Measurements from ENCODE around the gene PDE2A. TPM values are rescaled to one million over a fixed set of nuclear protein-coding genes. Genes with fewer than 3 reads are reported as not detected.

The PDE2A gene
- total and polyA plus RNA-seq, 7 experiments from 2014 or later, result 0.97 to 9.0 (median 1.7) TPM; not detected in 2

DNA sequence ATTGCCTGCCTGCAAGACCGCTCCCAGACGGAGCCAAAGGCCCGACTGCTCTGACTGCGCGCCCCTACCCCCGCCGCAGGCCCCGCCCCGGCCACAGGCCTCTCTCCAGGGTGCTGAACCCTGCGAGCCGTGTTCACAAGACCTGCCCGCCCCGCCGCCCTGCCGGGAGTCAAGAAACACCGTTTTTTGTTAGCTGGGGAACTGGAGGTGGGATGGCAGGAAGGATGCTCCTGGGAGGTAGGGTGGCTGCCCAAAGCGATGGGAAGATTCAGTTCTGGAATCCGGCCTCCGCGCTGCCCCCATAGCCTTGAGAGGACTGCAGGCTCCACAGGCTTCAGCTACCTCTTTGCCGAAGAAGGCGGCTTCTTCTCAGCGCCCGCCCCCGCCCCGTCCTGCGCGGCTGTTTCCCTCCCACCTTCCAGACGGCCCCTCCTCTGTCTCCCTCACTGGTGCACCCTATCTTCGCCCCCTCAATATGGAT, 2.7 kb upstream of the PDE2A start:
- DNase-seq (peak; percentile 51 to 85 (median 70)), ATAC-seq (peak; percentile 78)
- Histone ChIP-seq H3K4me1 (ENCODE audit: control insufficient read depth in 2 of 2, insufficient read depth in 2 of 2, low read length in 2 of 2) (peaks cover 5% of the 10 kb centered on the region in 2 donors), H3K4me3 (ENCODE audit: low read length) (no peak overlapping the region), H3K9me3 (ENCODE audit: control insufficient read depth in 2 of 3, low read length in 3 of 3) (no peaks in the 10 kb centered on the region), H3K36me3 (ENCODE audit: control insufficient read depth in 2 of 3, insufficient read depth in 3 of 3, low read length in 3 of 3) (no peaks in the 10 kb centered on the region), H3K27ac (ENCODE audit: low read depth, low read length) (no peak overlapping the region), H3K27me3 (ENCODE audit: control insufficient read depth in 2 of 2, insufficient read depth in 2 of 2, low read length in 2 of 2) (peaks cover 9 to 12% of the 10 kb centered on the region in 2 donors)
- Mint-ChIP-seq H3K9me3 (peaks cover 0 to 6% (median 0%) of the 10 kb centered on the region in 11 donors), H3K27me3 (peaks cover 30 to 76% (median 32%) of the 10 kb centered on the region in 5 donors), H3K36me3 (no peaks in the 10 kb centered on the region), H3K4me1 (peaks cover 8 to 37% (median 26%) of the 10 kb centered on the region in 7 donors), H3K4me3 (peak overlapping the region in 1 of 10 donors; percentile 32), H3K27ac (no peak overlapping the region)
- ChIA-PET CTCF (no interaction called here), POLR2A (no interaction called here)
- intact Hi-C loops (cut with micrococcal nuclease), result no loop called here

DNA sequence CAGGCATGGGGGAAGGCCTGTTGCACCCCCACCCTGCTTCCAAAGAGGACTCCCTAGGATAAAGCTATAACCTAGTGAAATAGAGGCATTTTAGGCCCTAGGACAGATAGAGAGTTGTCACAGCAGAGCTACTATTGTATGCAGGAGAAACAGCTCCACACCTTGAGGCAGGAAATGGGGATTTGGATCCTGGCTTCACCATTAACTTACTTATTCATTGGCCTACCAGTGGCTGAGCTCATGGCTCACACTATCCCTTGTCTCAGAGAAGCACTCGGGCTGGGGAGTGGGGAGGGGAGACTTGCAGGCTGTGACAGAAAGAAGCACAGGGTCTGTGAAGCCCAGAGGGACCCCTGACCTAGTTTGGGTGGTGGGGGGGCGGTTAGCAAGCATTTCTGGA, 999 bp upstream of the PDE2A start:
- Mint-ChIP-seq H3K27me3 (peaks cover 41 to 89% (median 47%) of the 10 kb centered on the region in 5 donors), H3K27ac (no peak overlapping the region), H3K9me3 (peaks cover 0 to 8% (median 0%) of the 10 kb centered on the region in 11 donors), H3K4me1 (peaks cover 8 to 35% (median 24%) of the 10 kb centered on the region in 7 donors), H3K36me3 (no peaks in the 10 kb centered on the region), H3K4me3 (no peak overlapping the region)
- no peaks in the 10 kb centered on the region for H3K36me3 ChIP-seq (ENCODE audit: control insufficient read depth in 2 of 3, insufficient read depth in 3 of 3, low read length in 3 of 3)
- H3K27me3 ChIP-seq (ENCODE audit: control insufficient read depth in 2 of 2, insufficient read depth in 2 of 2, low read length in 2 of 2), result peaks cover 12 to 13% of the 10 kb centered on the region in 2 donors
- peaks cover 5% of the 10 kb centered on the region in 2 donors for H3K4me1 ChIP-seq (ENCODE audit: control insufficient read depth in 2 of 2, insufficient read depth in 2 of 2, low read length in 2 of 2)
- H3K9me3 ChIP-seq (ENCODE audit: control insufficient read depth in 2 of 3, low read length in 3 of 3), result no peaks in the 10 kb centered on the region
- no peak overlapping the region for H3K4me3 ChIP-seq (ENCODE audit: low read length)
- H3K27ac ChIP-seq (ENCODE audit: low read depth, low read length), result no peak overlapping the region
- intact Hi-C loops (cut with micrococcal nuclease), result no loop called here
- no peak for ATAC-seq
- DNase-seq, result no peak
- ChIA-PET CTCF (interaction anchor here (1.1 kb wide), 1 partner anchor 9 kb away, joined by 4 read pairs; no protein-coding TSS in a partner anchor), POLR2A (no interaction called here)

DNA sequence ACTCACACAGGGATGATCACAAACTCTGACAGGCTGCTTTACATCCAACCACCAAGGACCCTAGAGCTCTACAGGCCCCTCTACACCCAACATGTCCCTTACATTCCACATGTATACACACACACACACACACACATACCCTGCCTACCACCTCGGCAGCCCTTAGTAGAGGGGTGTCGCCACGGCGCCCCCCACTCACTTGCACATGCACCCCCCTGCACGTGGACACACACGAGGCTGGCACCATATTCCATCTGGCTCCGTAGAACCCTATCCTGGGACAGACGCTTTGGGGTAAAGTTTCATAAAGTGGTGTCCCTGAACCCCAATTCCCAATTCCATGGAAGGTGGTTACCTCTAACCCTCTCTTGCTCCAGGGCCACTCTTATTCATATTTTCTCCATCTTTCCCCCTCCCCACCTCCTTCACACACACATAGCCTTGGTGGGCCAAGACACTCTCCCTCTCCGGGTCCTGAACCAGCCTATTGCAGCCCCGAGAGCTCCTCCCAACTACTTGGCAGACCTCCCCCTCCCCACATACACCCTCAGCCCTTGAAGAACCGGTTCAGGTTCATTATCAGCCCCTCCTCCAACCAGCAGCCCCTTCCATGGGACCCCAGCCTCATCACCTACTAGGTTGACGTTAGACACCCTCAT, 809 bp downstream of the PDE2A start:
- ATAC-seq (no peak), DNase-seq (no peak)
- no peak overlapping the region for H3K4me3 ChIP-seq (ENCODE audit: low read length)
- POLR2A ChIA-PET, result no interaction called here
- peaks cover 12 to 22% of the 10 kb centered on the region in 2 donors for H3K27me3 ChIP-seq (ENCODE audit: control insufficient read depth in 2 of 2, insufficient read depth in 2 of 2, low read length in 2 of 2)
- no peak overlapping the region for H3K4me3 Mint-ChIP-seq
- peaks cover 11 to 35% (median 22%) of the 10 kb centered on the region in 7 donors for H3K4me1 Mint-ChIP-seq
- peaks cover 41 to 82% (median 57%) of the 10 kb centered on the region in 5 donors for H3K27me3 Mint-ChIP-seq
- no peaks in the 10 kb centered on the region for H3K36me3 Mint-ChIP-seq
- CTCF ChIA-PET, result no interaction called here
- H3K4me1 ChIP-seq (ENCODE audit: control insufficient read depth in 2 of 2, insufficient read depth in 2 of 2, low read length in 2 of 2), result peaks cover 5% of the 10 kb centered on the region in 2 donors
- no peak overlapping the region for H3K27ac Mint-ChIP-seq
- no peaks in the 10 kb centered on the region for H3K9me3 ChIP-seq (ENCODE audit: control insufficient read depth in 2 of 3, low read length in 3 of 3)
- peaks cover 0 to 11% (median 0%) of the 10 kb centered on the region in 11 donors for H3K9me3 Mint-ChIP-seq
- intact Hi-C loops (cut with micrococcal nuclease), result no loop called here
- H3K27ac ChIP-seq (ENCODE audit: low read depth, low read length), result no peak overlapping the region
- no peaks in the 10 kb centered on the region for H3K36me3 ChIP-seq (ENCODE audit: control insufficient read depth in 2 of 3, insufficient read depth in 3 of 3, low read length in 3 of 3)

DNA sequence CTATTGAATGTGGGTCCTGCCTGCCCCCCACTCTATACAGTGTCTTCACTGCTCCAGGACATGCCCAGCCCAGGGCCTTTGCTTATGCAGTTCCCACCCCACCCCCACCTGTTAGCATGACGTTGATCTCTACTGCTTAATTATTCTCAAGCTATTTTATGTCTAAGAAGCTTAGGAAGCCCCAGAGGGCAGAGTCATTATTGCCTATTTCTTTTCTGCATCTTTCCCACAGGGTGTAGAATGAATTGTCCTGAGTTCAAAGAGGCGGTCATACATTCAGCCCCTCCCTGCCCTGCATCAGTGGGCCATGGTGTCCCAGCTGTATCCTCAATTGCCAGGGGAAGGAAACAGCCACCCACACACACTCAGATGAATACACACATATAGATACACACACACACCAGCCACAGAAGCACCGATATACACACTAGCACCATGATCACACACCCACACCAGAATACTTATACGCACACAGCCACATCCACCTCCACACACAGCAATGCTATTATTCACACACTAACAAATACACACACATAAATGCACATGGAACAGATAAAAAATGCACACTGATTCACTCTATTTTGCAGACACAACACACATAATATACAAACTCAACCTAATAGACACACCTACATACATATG, 1.5 kb downstream of the PDE2A start:
- Histone ChIP-seq H3K4me3 (ENCODE audit: low read length) (no peak overlapping the region), H3K9me3 (ENCODE audit: control insufficient read depth in 2 of 3, low read length in 3 of 3) (peaks cover 0 to under 1% (median 0%) of the 10 kb centered on the region in 3 experiments), H3K27ac (ENCODE audit: low read depth, low read length) (no peak overlapping the region), H3K4me1 (ENCODE audit: control insufficient read depth in 2 of 2, insufficient read depth in 2 of 2, low read length in 2 of 2) (peaks cover 5% of the 10 kb centered on the region in 2 donors), H3K27me3 (ENCODE audit: control insufficient read depth in 2 of 2, insufficient read depth in 2 of 2, low read length in 2 of 2) (peaks cover 8 to 22% of the 10 kb centered on the region in 2 donors), H3K36me3 (ENCODE audit: control insufficient read depth in 2 of 3, insufficient read depth in 3 of 3, low read length in 3 of 3) (no peaks in the 10 kb centered on the region)
- H3K36me3 Mint-ChIP-seq, result no peaks in the 10 kb centered on the region
- ChIA-PET CTCF (no interaction called here), POLR2A (interaction anchor here (0.6 kb wide), 1 partner anchor 120 kb away, joined by 3 read pairs; no protein-coding TSS in a partner anchor)
- peaks cover 42 to 75% (median 61%) of the 10 kb centered on the region in 5 donors for H3K27me3 Mint-ChIP-seq
- ATAC-seq (no peak), DNase-seq (no peak)
- H3K9me3 Mint-ChIP-seq, result peaks cover 0 to 11% (median under 1%) of the 10 kb centered on the region in 11 donors
- H3K4me3 Mint-ChIP-seq, result no peak overlapping the region
- H3K4me1 Mint-ChIP-seq, result peaks cover 11 to 34% (median 22%) of the 10 kb centered on the region in 7 donors
- intact Hi-C loops (cut with micrococcal nuclease), result no loop called here
- no peak overlapping the region for H3K27ac Mint-ChIP-seq

DNA sequence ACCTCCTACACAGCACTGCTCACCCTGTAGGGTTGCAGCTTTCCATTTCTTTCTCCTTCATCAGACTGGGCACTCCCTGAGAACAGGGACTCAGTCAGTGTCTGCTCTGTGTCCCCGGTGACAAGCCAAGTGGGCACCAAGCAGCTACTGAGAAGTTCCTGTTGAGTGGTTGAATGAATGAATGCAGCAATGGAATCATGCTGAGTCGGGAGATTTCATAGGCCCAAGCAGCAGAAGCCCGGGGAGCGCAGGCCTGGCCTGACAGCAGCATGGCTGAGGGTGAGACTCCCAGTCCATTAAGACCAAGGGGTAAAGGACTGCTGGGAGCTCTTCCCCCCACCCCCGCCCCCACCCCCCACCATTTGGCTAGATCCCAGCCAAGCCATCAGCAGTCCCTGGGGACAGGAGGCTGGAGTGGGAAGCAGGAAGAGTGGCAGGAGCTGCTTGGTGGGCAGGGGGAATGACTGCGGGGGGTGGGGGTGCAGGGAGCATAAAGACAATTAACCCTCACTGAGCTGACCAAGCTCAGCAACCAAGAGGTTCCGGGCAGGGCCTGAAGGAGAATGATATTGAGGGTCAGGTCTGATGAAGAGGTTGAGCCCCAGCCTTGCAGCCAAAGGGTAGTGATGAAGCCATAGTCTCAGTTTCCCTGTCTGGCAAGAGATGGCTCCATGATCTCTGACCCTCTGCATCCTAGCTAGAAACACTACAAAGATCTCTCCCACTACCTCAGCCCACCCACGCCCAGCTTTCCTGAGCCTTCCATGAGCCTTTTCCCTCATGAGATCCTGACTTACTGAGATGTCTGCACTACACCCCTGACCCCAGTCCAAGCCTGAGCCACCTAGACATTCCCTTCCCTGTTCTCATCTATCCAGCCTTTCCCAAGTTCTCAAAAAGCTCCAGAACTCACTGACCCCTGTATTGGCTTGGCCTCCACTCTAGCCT, 2.8 kb downstream of the PDE2A start:
- CTCF ChIA-PET, result no interaction called here

DNA sequence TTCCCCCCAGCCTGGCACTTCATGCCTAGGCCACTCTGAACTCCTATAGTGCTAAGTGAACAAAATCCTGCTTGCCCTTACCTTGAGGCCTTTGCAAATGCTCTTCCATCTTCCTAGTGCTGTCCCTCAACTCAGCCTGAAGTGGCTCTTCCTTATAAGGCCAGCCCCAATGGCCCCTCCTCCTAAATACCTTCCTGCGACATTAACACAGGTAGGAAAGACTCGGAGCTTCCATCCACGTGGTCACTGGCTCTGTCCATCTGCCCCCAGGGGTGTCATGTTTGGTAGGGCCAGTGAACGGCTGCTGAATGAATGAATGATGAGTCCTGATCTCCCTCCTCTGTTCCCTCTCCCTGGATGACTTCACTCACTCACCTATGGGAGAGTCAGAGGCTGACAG, 4.2 kb downstream of the PDE2A start:
- Histone ChIP-seq H3K36me3 (ENCODE audit: control insufficient read depth in 2 of 3, insufficient read depth in 3 of 3, low read length in 3 of 3) (no peaks in the 10 kb centered on the region), H3K27ac (ENCODE audit: low read depth, low read length) (no peak overlapping the region), H3K4me3 (ENCODE audit: low read length) (no peak overlapping the region), H3K4me1 (ENCODE audit: control insufficient read depth in 2 of 2, insufficient read depth in 2 of 2, low read length in 2 of 2) (no peaks in the 10 kb centered on the region), H3K27me3 (ENCODE audit: control insufficient read depth in 2 of 2, insufficient read depth in 2 of 2, low read length in 2 of 2) (peaks cover 0 to 17% of the 10 kb centered on the region in 2 donors), H3K9me3 (ENCODE audit: control insufficient read depth in 2 of 3, low read length in 3 of 3) (peaks cover 0 to 7% (median 5%) of the 10 kb centered on the region in 3 experiments)
- ChIA-PET CTCF (no interaction called here), POLR2A (no interaction called here)
- intact Hi-C loops (cut with micrococcal nuclease), result no loop called here
- ATAC-seq (no peak), DNase-seq (no peak)
- H3K4me3 Mint-ChIP-seq, result no peak overlapping the region
- H3K4me1 Mint-ChIP-seq, result peaks cover 0 to 19% (median 10%) of the 10 kb centered on the region in 7 donors
- peaks cover 43 to 72% (median 63%) of the 10 kb centered on the region in 5 donors for H3K27me3 Mint-ChIP-seq
- peaks cover 0 to 20% (median 8%) of the 10 kb centered on the region in 11 donors for H3K9me3 Mint-ChIP-seq
- H3K27ac Mint-ChIP-seq, result no peak overlapping the region
- peaks cover 0 to 6% (median 0%) of the 10 kb centered on the region in 5 donors for H3K36me3 Mint-ChIP-seq

More for the DNA sequence above, 2.8 kb downstream of the PDE2A start:
- DNase-seq (no peak), ATAC-seq (no peak)
- no peaks in the 10 kb centered on the region for H3K36me3 ChIP-seq (ENCODE audit: control insufficient read depth in 2 of 3, insufficient read depth in 3 of 3, low read length in 3 of 3)
- no peak overlapping the region for H3K4me3 ChIP-seq (ENCODE audit: low read length)
- peaks cover 0 to 6% (median 0%) of the 10 kb centered on the region in 5 donors for H3K36me3 Mint-ChIP-seq
- peaks cover 0 to 7% (median 5%) of the 10 kb centered on the region in 3 experiments for H3K9me3 ChIP-seq (ENCODE audit: control insufficient read depth in 2 of 3, low read length in 3 of 3)
- peaks cover 0 to 20% (median 8%) of the 10 kb centered on the region in 11 donors for H3K9me3 Mint-ChIP-seq
- H3K4me3 Mint-ChIP-seq, result no peak overlapping the region
- peaks cover under 1 to 2% of the 10 kb centered on the region in 2 donors for H3K4me1 ChIP-seq (ENCODE audit: control insufficient read depth in 2 of 2, insufficient read depth in 2 of 2, low read length in 2 of 2)
- peaks cover 5 to 22% of the 10 kb centered on the region in 2 donors for H3K27me3 ChIP-seq (ENCODE audit: control insufficient read depth in 2 of 2, insufficient read depth in 2 of 2, low read length in 2 of 2)
- POLR2A ChIA-PET, result interaction anchor here (0.6 kb wide), 1 partner anchor 122 kb away, joined by 3 read pairs; no protein-coding TSS in a partner anchor
- H3K27ac ChIP-seq (ENCODE audit: low read depth, low read length), result no peak overlapping the region
- peaks cover 6 to 32% (median 18%) of the 10 kb centered on the region in 7 donors for H3K4me1 Mint-ChIP-seq
- intact Hi-C loops (cut with micrococcal nuclease), result no loop called here
- H3K27me3 Mint-ChIP-seq, result peaks cover 47 to 70% (median 65%) of the 10 kb centered on the region in 5 donors
- peak overlapping the region in 1 of 9 donors; percentile 11 for H3K27ac Mint-ChIP-seq

Data from naive thymus-derived CD4-positive, alpha-beta T cell (primary cell).